Fibroblast of the aortic adventitia (primary cell): Measurements from ENCODE around the gene TSC2. TPM values are rescaled to one million over a fixed set of nuclear protein-coding genes. Genes with fewer than 3 reads are reported as not detected.

ENCODE experiments used
- DNase-seq: peaks from one replicate; pipeline ENCODE4 v3.0.0-alpha.2; 2010; ENCODE audit warnings: low read depth
- H3K4me3 ChIP-seq: 2 replicates; pipeline ENCODE4 v1.5.1; 2011; ENCODE audit warnings: low read depth, mild to moderate bottlenecking, control low read depth, low read length, moderate library complexity
- CTCF ChIP-seq: IDR thresholded peaks from 2 replicates; pipeline ENCODE4 v1.5.1; 2011; ENCODE audit warnings: mild to moderate bottlenecking, low read length, control low read depth, inconsistent platforms; ENCODE audit not compliant: insufficient read depth
- total RNA-seq: library from RNA; depleted of rRNA; stranded (reverse); fragments of >200 nt; gene quantifications from 2 replicates; pipeline ENCODE4 v1.2.3, GENCODE V29; 2012; ENCODE audit warnings: low replicate concordance

TSC2 gene
- total RNA-seq, 1 donor, result 58.7 TPM

- H3K4me3 ChIP-seq, result no peak overlapping the region
- DNase-seq, result no peak
- TF ChIP-seq CTCF, result no peak
These were observed 6.8 kb upstream of the TSC2 start for GRCh38 chr16:2040787-2041522.

- DNase-seq, result no peak
- no peak for TF ChIP-seq CTCF
- H3K4me3 ChIP-seq, result no peak overlapping the region
These were observed 5.4 kb upstream of the TSC2 start for GRCh38 chr16:2042171-2042985.

GRCh38 chr16:2042986-2043666, 4.7 kb upstream of the TSC2 start:
- no peak for DNase-seq
- H3K4me3 ChIP-seq, result no peak overlapping the region
- no peak for TF ChIP-seq CTCF

GRCh38 chr16:2043667-2044451, 3.9 kb upstream of the TSC2 start:
- TF ChIP-seq CTCF, result no peak
- H3K4me3 ChIP-seq, result no peak overlapping the region
- DNase-seq, result no peak

GRCh38 chr16:2044541-2044940, 3.2 kb upstream of the TSC2 start:
- H3K4me3 ChIP-seq, result no peak overlapping the region
- no peak for DNase-seq
- TF ChIP-seq CTCF, result no peak

GRCh38 chr16:2045965-2046892, 1.6 kb upstream of the TSC2 start:
- DNase-seq, result no peak
- TF ChIP-seq CTCF, result no peak
- H3K4me3 ChIP-seq, result no peak overlapping the region
